Stimulated activated CD8-positive, alpha-beta memory T cell treated with anti-CD3 and anti-CD28 coated beads, Interleukin-15, amount 100 ng/mL, for 24 hours (primary cell): ENCODE measurements around the gene RALA.
"Not testable (repeated sequence)": the region's sequence is repeated elsewhere in the genome, so short reads cannot be mapped to it uniquely, and the experiment has no call there.

ENCODE experiments used
- DNase-seq: peaks from one replicate; pipeline ENCODE4 v3.0.0-alpha.2; 2020; ENCODE audit warnings: low read depth

Gene RALA

DNA sequence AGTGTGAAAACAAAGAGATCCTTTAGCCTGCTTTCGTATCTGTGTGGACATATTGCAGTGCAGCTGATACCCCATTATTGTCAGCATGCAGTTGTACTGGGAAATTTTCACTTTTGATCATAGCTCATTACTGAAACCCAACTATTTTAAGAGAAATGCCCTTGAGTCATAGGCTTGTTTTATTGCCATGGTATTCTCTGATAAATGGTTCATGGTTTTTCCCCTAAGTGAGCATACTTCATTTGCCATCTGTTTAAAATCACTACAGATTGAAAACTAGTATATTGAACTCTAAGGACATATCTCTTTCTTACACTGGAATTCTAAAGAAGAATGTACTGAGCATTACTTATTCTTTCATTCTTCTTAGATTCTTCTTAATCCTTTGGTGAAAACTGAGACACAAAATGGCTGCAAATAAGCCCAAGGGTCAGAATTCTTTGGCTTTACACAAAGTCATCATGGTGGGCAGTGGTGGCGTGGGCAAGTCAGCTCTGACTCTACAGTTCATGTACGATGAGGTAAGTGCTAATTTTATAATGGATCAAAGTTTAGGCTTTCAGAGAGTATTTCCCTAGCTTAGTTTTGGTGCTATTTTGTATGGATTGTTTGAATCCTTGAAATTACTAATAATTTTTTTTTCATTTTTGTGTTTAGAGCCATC, 63.0 kb downstream of the RALA start:
- DNase-seq = no peak

DNA sequence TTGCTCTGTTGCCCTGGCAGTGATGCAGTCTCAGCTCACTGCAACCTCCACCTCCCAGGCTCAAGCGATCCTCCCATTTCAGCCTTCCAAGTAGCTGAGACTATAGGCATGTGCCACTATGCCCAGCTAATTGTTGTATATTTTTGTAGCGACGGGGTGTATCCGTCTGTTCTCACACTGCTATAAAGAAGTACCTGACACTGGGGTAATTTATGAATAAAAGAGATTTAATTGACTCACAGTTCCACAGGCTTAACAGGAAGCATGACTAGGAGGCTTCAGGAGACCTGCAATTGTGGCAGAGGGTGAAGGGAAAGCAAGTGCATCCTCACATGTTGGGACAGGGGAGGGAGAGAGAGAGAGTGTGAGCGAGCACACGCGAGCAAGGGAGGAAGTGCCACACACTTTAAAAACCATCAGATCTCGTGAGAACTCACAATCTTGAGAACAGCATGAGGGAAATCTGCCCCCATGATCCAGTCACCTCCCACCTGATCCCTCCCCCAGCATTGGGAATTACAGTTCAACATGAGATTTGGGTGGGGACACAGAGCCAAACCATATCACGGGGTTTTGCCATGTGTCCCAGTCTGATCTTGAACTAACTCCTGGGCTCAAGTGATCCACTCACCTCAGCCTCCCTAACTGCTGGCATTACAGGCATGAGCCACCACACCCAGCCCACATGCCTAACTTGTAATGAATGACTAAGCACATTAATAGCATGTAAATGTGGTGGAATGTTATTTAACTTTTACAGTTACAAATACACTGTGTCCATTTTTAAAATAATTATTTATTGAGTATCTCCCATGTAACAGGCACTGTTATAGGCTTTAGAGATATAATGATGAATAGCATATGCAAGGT, 65.5 kb downstream of the RALA start:
- DNase-seq = no peak

DNA sequence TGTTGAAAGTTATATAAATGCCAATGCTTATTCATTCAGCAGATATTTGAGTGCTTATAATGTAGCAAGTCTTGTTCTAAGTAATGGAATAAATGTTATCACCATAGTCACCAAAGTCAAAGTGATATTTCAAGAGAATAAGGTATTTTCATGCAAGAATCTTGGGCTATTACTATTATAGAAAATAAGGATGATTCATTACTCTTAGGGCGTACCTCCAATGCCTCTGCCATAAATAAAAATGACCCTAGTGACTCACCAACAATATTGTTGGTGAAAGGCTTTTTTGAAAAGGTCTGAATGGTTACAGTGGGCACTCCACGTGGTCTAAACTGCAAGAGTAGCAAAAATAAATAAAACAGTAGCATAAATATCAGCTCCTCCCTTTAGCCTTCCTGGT, 68.4 kb downstream of the RALA start:
- no peak for DNase-seq

DNA sequence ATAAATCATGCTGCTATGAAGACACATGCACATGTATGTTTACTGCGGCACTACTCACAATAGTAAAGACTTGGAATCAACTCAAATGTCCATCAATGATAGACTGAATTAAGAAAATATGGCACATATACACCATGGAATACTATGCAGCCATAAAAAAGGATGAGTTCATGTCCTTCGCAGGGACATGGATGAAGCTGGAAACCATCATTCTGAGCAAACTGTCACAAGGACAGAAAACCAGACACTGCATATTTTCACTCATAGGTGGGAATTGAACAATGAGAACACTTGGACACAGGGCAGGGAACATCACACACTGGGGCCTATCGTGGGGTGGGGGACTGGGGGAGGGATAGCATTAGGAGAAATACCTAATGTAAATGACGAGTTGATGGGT, 69.7 kb downstream of the RALA start:
- DNase-seq = not testable (repeated sequence)

DNA sequence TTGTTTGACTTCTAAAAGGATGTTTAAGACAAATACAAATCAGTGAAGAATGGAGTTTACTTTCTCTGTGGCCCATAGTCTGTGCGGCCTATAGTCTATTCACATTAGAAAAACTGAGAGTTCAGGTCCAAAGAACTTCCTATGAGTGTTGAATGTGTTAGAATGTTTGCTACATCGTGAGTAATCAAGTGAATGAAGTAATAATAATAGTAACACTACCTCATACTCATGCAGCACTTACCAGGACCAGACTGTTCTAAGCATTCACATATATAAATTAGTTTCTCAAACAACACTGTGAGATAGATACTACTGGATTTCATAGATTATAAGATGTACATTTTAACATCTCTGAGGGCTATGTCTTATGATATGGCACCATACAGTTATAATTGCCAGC, 70.4 kb downstream of the RALA start:
- no peak for DNase-seq

DNA sequence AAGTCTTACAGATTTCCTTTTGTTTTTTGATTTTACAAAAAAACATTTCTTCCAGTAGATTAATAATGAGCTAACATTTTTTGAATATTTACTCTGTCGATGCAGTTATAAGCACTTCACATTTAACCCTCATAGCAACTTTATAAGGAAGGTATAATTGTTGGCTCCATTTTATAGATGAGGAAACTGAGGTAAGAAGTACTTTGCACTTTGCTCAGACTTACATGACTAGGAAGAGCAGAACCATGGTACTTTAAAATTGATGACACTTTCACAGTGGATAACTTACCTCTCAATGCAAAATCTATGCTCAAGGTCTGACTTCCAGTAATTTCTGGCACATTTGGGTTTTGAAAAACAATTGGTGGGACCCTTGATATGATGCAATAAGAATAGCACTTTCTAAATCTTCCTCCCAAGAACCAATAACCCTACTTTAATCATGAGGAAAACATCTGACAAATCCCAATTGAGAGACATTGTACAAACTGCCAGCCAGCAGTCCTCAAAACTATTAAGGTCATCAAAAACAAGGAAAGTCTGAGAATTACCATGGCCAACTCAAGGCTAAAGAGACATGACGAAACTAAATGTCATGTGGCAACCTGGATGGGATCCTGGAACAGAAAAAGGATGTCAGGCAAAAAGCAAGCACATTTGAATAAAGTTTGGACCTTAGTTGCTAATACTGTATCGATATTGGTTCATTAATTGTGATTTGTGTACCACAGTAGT, 72.6 kb downstream of the RALA start:
- no peak for DNase-seq

DNA sequence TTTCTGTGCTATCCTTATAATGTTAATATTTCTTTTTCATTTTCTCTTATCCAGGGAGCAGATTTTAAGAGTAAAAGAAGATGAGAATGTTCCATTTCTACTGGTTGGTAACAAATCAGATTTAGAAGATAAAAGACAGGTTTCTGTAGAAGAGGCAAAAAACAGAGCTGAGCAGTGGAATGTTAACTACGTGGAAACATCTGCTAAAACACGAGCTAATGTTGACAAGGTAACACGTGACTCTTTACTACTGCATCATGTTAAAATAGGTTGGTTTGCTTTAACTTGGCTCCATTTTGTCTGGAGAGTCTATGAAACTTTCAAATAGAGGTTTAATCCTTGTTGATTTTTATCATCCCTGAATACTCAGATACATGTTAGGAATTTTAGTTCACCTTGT, 73.3 kb downstream of the RALA start:
- no peak for DNase-seq

DNA sequence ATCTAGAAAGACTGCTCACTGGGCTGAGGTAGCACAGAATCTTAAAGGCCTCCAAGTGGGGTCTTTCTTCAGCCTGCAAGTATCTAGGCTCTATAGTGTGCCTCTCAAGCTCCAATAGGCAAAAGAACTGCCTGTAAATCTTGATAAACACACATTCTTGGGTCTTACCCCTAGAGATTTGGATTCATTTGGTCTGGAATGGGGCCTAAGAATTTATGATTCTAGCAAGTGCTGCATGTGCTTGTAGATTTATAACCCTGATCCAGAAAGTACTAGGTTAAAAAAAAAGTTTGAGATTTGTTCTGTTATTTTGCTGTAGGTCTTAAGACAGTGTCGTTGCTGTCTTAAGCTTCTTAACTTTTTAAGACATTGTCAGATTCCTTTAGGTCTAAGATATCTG, 74.1 kb downstream of the RALA start:
- no peak for DNase-seq

DNA sequence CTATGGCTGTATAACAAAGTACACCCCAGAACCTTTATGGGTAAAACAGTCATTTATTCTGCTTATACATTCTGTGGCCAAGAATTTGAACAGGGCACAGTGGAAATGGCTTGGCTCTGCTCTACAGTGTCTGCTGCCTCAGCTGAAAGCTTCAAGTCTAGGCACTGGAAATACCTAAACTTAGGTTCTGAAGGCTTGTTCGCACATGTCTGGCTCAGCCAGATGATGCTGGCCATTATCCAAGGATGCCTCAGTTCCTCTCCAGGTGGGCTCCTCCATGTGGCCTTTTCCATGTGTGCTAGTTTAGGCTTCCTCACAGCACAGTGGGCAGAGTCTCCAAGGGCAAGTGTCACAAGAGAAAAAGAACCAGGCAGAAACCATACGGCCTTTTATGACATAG, 76.8 kb downstream of the RALA start:
- no peak for DNase-seq

DNA sequence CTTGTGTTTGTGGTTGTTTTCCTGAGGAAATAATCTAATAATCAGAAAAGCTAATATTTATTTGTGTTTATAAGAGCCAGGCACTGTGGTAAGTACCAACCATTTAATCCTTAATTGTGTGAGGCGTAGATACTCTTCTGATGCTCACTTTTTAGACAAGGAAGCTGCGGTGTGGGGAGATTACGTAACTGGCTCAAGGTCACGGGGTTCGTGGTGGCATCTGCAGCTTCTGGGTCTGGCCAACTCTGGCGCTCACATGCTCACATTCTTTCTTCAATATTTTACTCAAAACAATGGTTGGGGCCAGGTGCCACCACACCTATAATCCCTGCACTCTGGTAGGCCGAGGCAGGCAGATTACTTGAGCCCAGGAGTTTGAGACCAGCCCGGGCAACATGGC, 77.6 kb downstream of the RALA start:
- DNase-seq = no peak

DNA sequence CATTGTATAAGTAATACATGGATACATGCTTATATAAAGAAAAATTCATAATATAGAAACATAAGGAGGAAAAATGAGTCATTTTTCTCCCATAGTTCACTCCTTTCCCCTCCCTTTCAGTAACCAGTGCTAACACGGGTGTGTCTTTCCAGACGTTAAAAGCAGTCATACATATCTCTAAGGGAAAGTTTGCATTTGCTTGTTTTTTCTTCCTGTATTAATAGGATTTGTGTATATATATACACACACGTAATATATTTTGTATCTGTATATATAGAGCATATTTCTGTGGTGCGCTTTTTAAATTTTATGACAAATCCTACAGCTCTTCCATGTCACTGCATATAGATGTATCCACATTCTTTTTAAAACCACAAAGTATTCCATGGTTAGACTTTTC, 78.8 kb downstream of the RALA start:
- DNase-seq = no peak

DNA sequence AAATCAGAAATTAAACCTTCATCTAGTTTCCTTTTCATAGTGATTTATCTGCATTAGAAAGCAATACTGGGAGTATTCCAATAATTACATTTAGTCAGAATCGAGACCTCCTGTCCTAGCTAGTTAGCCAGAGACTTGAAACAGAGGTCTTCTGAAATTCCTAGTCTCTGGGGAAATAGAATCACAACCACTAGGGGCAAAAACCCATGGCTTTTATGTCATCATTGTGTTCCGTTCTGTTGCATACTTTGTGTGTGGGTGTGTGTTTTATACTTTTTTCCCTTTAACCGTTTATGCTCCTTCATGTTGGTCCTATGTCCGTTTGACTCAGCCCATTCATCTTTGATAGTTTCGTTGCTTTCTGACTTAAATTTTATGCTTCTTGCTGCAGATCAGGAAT, 79.8 kb downstream of the RALA start:
- DNase-seq = no peak

DNA sequence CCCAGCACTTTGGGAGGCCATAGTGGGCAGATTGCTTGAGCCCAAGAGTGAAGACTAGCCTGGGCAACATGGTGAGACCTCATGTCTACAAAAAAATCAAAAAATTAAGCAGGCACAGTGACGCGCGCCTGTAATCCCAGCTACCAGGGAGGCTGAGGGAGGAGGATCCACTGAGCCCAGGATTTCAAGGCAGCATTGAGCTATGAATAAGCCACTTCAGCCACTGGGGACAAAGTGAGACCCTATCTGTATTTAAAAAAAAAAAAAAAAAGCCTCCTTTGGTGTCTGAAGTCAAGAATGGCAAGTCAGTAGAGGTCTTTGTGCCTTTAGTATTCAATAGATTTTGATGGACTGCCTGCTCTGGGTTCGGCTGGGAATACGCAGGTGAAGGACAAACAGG, 85.7 kb downstream of the RALA start:
- DNase-seq = no peak

DNA sequence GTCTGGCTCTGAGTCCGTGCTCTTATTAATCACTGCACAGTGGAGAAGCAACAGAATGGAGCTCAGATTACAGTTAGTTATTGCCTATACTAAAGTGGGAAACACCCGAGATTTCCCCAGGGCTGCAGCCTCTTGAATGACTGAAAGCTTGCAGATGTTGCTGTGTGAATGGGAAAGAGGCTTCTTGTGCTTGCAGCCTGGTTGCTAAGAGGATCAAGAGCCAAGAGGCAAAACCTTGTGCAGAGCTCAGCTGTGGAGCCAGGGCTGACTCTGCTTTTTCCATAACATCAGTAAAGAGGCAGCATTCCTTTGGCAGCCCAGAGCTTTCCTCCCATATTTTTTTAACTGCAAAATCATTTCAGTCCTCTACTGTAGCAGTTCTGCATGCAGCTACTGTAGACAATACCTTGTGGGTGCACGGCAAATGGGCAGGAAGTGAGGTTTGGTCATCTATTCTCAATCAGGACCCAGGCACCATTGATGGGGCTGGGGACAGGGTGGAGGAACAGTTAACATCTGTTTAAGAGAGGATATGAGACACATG, 86.5 kb downstream of the RALA start:
- no peak for DNase-seq

DNA sequence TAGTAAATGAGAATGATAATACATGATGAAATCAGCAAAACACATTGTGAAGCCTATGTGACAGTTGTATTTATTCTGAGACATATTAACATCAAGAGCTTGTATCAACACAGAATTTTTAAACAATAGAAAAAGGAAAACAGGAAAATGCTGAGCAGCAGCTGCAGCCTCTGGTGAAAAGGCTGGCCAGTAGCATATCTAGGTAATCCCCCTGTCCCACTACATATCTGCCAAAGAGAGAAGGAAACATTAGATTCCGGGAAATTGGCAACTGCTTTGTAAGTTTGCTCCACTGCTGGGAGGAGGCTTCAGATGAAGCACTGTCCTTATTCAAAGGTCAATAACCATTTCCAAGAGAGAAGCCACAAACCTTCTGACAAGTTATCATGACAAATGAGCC, 89.4 kb downstream of the RALA start:
- no peak for DNase-seq

DNA sequence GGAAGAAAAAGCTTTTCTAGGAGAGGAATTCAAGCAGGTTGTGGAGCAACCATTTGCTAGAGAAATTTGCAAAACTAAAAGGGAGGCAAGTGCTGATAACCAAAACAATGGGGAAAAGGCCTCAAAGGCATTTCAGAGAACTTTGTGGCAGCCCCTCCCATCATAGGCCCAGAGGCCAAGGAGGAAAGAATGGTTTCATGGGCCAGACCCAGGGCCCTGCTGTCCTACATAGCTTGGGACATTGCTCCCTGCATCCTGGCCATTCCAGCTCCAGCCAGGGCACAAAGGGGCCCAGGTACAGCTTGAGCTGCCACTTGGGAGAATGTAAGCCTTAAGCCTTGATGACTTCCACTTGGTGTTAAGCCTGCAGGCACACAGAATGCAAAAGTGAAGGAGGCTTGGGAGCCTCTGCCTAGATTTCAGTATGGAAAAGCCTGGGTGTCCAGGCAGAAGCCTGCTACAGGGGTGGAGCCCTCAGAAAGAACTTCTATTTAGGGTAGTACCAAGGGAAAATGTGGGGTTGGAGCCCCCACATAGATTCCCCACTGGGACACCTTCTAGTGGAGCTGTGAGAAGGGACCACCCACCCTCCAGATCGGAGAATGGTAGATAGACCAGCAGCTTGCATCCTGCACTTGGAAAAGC, 91.2 kb downstream of the RALA start:
- no peak for DNase-seq

DNA sequence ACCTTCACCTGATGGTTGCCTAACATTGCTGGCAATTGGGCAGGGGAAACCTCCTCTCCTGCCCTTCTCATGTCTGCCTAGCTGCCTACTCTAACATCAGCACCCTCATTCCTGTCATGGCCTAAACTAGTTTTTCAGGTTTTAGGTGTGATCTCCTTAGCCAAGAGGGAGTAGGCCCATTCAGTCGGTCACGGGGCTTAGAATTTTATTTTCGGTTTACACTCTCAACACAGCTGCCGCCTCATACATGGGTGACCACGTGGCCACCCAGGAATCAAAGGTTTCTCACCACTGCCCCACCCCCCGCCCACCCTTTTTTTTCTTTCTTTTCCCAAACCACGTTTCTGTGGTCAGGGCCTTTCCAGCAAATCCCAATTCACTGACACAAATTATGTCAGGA, 97.2 kb downstream of the RALA start:
- no peak for DNase-seq

DNA sequence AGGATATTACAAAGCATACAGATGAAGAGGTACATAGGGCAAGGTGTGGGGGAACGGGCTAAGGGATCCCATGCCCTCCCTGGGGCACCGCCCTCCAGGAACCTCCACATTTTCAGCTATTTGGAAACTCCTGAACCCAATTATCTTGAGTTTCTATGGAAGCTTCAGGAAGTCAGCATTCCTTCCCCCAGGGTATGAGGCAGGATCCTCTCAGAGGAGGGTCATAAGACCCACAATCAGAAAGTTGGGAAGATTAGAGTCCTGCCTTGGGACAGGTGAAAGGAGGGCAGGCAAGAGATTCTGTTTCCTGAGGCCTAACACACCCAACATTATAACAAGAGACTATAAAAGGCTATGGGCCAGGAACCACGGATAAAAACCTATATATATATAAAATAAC, 98.0 kb downstream of the RALA start:
- DNase-seq = no peak

DNA sequence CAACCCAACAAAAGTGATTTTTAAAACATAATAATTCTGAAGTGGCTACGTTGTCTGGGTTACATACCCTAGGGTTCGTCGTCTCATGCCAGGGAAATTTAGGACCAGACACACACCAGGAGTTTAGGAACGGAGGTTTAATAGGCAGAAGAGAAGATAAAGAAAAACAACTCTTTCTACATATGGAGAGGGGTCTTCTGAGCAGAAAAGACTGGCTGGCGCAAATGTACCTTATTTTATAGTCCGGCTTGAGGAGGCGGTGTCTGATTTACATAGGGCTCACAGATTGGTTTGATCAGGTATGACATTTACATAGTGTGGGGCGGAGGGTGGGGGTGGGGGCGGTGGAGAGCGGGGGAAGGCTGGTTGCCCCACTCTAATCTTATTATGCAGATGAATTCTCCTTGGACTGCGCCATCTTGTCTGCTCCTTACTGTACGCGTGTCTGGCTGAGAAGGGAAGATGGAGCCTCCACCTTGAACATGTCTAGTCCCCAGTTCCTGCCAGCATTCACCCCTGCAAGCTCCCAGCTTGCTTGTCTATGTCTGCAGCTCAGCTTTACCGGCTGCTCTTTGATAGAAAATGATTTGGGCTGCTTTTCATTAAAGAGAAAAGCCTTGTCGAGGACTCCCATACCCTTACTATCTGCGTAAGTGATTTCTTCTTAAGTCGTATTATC, 98.7 kb downstream of the RALA start:
- no peak for DNase-seq

DNA sequence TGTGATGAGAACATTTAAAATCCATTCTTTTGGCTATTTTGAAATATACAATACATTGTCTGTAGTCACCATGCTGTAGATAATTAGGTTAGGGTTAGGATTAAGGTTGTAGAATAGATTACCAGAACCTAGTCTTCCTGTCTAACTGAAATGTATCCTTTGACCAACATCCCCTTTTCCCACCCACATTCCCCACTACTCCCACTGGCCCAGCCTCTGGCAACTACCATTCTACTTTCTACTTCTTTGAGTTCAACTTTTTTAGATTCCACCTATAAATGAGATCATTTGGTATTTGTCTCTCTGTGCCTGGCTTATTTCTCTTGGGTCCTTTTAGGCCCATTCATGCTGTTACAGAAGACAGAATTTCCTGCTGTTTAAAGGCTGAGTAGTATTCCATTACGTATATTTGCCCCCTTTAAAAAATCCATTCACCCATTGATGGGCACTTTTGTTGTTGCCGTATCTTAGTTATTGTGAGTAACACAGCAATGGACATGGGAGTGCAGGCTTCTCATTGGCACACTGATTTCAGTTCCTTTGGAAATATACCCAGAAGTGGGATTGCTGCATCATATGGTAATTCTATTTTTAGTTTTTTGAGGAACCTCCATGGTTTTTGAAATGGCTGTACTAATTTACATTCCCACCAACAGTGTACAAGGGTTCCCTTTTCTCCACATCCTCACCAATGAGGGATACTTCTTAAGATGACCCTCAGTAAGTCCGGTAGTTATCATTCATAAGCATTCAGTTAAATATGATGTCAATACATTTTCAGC, 104.0 kb downstream of the RALA start:
- DNase-seq = no peak
